Activated CD4-positive, CD25-positive, alpha-beta regulatory T cell (primary cell): ENCODE data around the gene SASH3.
A peak's percentile ranks its signal among the peaks of the same experiment; 100 is the strongest.

Experiments
- DNase-seq, 4 experiments: peaks; one replicate each; lab custom pipeline; 2025; lab: John Stamatoyannopoulos, UW

Gene SASH3

GRCh38 chrX:129808829-129809796, 29.4 kb downstream of the SASH3 start:
- no peak for DNase-seq

- no peak for DNase-seq
These were observed 34.1 kb downstream of the SASH3 start for GRCh38 chrX:129813662-129814368.

- DNase-seq = no peak
These were observed 38.4 kb downstream of the SASH3 start for GRCh38 chrX:129818123-129818522.

- peak in 3 of 4 experiments; percentile 1 to 31 (median 24) for DNase-seq
These were observed 43.4 kb downstream of the SASH3 start for GRCh38 chrX:129823115-129823514.

- DNase-seq = no peak
These were observed 43.8 kb downstream of the SASH3 start for GRCh38 chrX:129823522-129823921.

- DNase-seq = no peak
These were observed 44.9 kb downstream of the SASH3 start for GRCh38 chrX:129824620-129825019.

- DNase-seq = no peak
These were observed 46.2 kb downstream of the SASH3 start for GRCh38 chrX:129825746-129826505.

- no peak for DNase-seq
These were observed 50.7 kb downstream of the SASH3 start for GRCh38 chrX:129830494-129830893.

GRCh38 chrX:129831091-129831885, 51.5 kb downstream of the SASH3 start:
- DNase-seq = no peak

- no peak for DNase-seq
These were observed 53.6 kb downstream of the SASH3 start for GRCh38 chrX:129833153-129833990.

GRCh38 chrX:129836827-129837226, 57.1 kb downstream of the SASH3 start:
- DNase-seq = no peak

- no peak for DNase-seq
These were observed 60.6 kb downstream of the SASH3 start for GRCh38 chrX:129840344-129840743.

- DNase-seq = peak in 1 of 4 experiments; percentile 0
These were observed 62.9 kb downstream of the SASH3 start for GRCh38 chrX:129842510-129843208.

GRCh38 chrX:129843209-129843458, 63.4 kb downstream of the SASH3 start:
- DNase-seq = no peak

- DNase-seq = peak; percentile 51 to 70 (median 62)
These were observed 63.9 kb downstream of the SASH3 start, which contains the start of gene ZDHHC9 for GRCh38 chrX:129843459-129844306. Gene ZDHHC9 (minus strand): TSS chrX:129843886. CDS start chrX:129841945, 1,941 bp downstream.
